ENCODE results near the gene ANKUB1. TPM values are rescaled to one million over a fixed set of nuclear protein-coding genes. Genes with fewer than 3 reads are reported as not detected.

ANKUB1 gene
- total RNA-seq, 4 donors from 2014 or later: not detected

- H3K36me3 ChIP-seq: no peaks in the 10 kb centered on the region
- no peak overlapping the region for H3K27ac ChIP-seq
- no peak overlapping the region for H3K4me3 ChIP-seq (replicated peaks in 1 of 3)
- no peaks in the 10 kb centered on the region for H3K4me1 ChIP-seq
- no peak for DNase-seq
- TF ChIP-seq CTCF (IDR thresholded peaks at IDR 0.05): no peak
- no peaks in the 10 kb centered on the region for H3K9me3 ChIP-seq
- WGBS, 2 donors: 84 to 89% methylated on average over 2 of the region's 2 CpGs
- intact Hi-C loops (cut with DNase I): no loop called here
- no peaks in the 10 kb centered on the region for H3K27me3 ChIP-seq
Measured at GRCh38 chr3:149806171-149806778, 13.9 kb upstream of the ANKUB1 start.

GRCh38 chr3:149801639-149802038 lies 9.3 kb upstream of the ANKUB1 start:
- TF ChIP-seq POLR2A (IDR thresholded peaks at IDR 0.05) (no peak), CTCF (IDR thresholded peaks at IDR 0.05) (no peak)
- Histone ChIP-seq H3K27ac (no peak overlapping the region), H3K27me3 (no peaks in the 10 kb centered on the region), H3K4me3 (replicated peaks in 1 of 3) (no peak overlapping the region), H3K9me3 (no peaks in the 10 kb centered on the region), H3K4me1 (no peaks in the 10 kb centered on the region), H3K36me3 (no peaks in the 10 kb centered on the region)
- no peak for DNase-seq
- intact Hi-C loops (cut with DNase I): no loop called here
- 69 to 81% methylated on average over 5 of the region's 5 CpGs for WGBS, 2 donors

- 59 to 76% methylated on average over 1 of the region's 1 CpG for WGBS, 2 donors
- no peak overlapping the region for H3K27ac ChIP-seq
- H3K36me3 ChIP-seq: no peaks in the 10 kb centered on the region
- H3K4me1 ChIP-seq: no peaks in the 10 kb centered on the region
- DNase-seq: no peak
- TF ChIP-seq CTCF (IDR thresholded peaks at IDR 0.05): no peak
- no peaks in the 10 kb centered on the region for H3K27me3 ChIP-seq
- H3K4me3 ChIP-seq (replicated peaks in 1 of 3): no peak overlapping the region
- no peaks in the 10 kb centered on the region for H3K9me3 ChIP-seq
- intact Hi-C loops (cut with DNase I): no loop called here
Measured at GRCh38 chr3:149801195-149801594, 8.8 kb upstream of the ANKUB1 start.

GRCh38 chr3:149800693-149801092 lies 8.3 kb upstream of the ANKUB1 start:
- no peak overlapping the region for H3K4me3 ChIP-seq (replicated peaks in 1 of 3)
- H3K4me1 ChIP-seq: no peaks in the 10 kb centered on the region
- DNase-seq: peak; percentile 25 to 59
- TF ChIP-seq POLR2A (IDR thresholded peaks at IDR 0.05) (no peak), CTCF (IDR thresholded peaks at IDR 0.05) (no peak)
- WGBS, 2 donors: 55 to 66% methylated on average over 8 of the region's 8 CpGs
- H3K36me3 ChIP-seq: no peaks in the 10 kb centered on the region
- no peak overlapping the region for H3K27ac ChIP-seq
- no peaks in the 10 kb centered on the region for H3K9me3 ChIP-seq
- intact Hi-C loops (cut with DNase I): no loop called here
- H3K27me3 ChIP-seq: no peaks in the 10 kb centered on the region

- TF ChIP-seq CTCF (IDR thresholded peaks at IDR 0.05) (no peak), POLR2A (IDR thresholded peaks at IDR 0.05) (no peak)
- intact Hi-C loops (cut with DNase I): no loop called here
- WGBS, 2 donors: 86 to 98% methylated on average over 1 of the region's 1 CpG
Measured at GRCh38 chr3:149796026-149796425, 3.7 kb upstream of the ANKUB1 start.

More at GRCh38 chr3:149796026-149796425, 3.7 kb upstream of the ANKUB1 start:
- DNase-seq: no peak
- H3K4me1 ChIP-seq: no peaks in the 10 kb centered on the region
- no peaks in the 10 kb centered on the region for H3K9me3 ChIP-seq
- no peaks in the 10 kb centered on the region for H3K36me3 ChIP-seq
- no peak overlapping the region for H3K27ac ChIP-seq
- no peak overlapping the region for H3K4me3 ChIP-seq (replicated peaks in 1 of 3)
- no peaks in the 10 kb centered on the region for H3K27me3 ChIP-seq

Data from thyroid gland (tissue), 4 donors.